ENCODE data around the gene PSORS1C2. TPM values are rescaled to one million over a fixed set of nuclear protein-coding genes. Genes with fewer than 3 reads are reported as not detected.

The PSORS1C2 gene
- total RNA-seq, 2 experiments from 2014 or later, result not detected

GRCh38 chr6:31125162-31125561 is 13.7 kb downstream of the PSORS1C2 start:
- Mint-ChIP-seq H3K36me3 (no peaks in the 10 kb centered on the region), H3K4me1 (peaks cover 3% of the 10 kb centered on the region), H3K27me3 (peaks cover 11% of the 10 kb centered on the region), H3K9me3 (no peaks in the 10 kb centered on the region), H3K4me3 (no peak overlapping the region), H3K27ac (no peak overlapping the region)
- POLR2A ChIA-PET, result no interaction called here
- ATAC-seq (ENCODE audit: low read depth), result no peak
- DNase-seq, result no peak

- POLR2A ChIA-PET, result no interaction called here
- ATAC-seq (ENCODE audit: low read depth) (no peak), DNase-seq (no peak)
- Mint-ChIP-seq H3K36me3 (no peaks in the 10 kb centered on the region), H3K27ac (no peak overlapping the region), H3K27me3 (peaks cover 5% of the 10 kb centered on the region), H3K4me1 (peaks cover 3% of the 10 kb centered on the region), H3K9me3 (no peaks in the 10 kb centered on the region), H3K4me3 (no peak overlapping the region)
Measured at GRCh38 chr6:31122791-31123706, 15.8 kb downstream of the PSORS1C2 start.

GRCh38 chr6:31121131-31121790 is 17.6 kb downstream of the PSORS1C2 start:
- Mint-ChIP-seq H3K27me3 (peaks cover 2% of the 10 kb centered on the region), H3K4me1 (no peaks in the 10 kb centered on the region), H3K9me3 (no peaks in the 10 kb centered on the region), H3K36me3 (no peaks in the 10 kb centered on the region), H3K4me3 (no peak overlapping the region), H3K27ac (no peak overlapping the region)
- no peak for DNase-seq
- ATAC-seq (ENCODE audit: low read depth), result no peak
- POLR2A ChIA-PET, result interaction anchor here (0.7 kb wide), 1 partner anchor 8 kb away, joined by 3 read pairs; no protein-coding TSS in a partner anchor

GRCh38 chr6:31120151-31120915 is 18.5 kb downstream of the PSORS1C2 start, which contains the start of gene CDSN:
TSS of gene CDSN (minus strand) at chr6:31120446. CDS start at chr6:31120419, 27 bp downstream.
- Mint-ChIP-seq H3K9me3 (no peaks in the 10 kb centered on the region), H3K4me3 (no peak within 1 kb of the TSS), H3K27ac (no peak within 1 kb of the TSS), H3K4me1 (no peaks in the 10 kb centered on the region), H3K36me3 (no peaks in the 10 kb centered on the region), H3K27me3 (peaks cover 5% of the 10 kb centered on the region)
- POLR2A ChIA-PET, result interaction anchor here (0.7 kb wide), 1 partner anchor 9 kb away, joined by 3 read pairs; no protein-coding TSS in a partner anchor
- ATAC-seq (ENCODE audit: low read depth) (no peak), DNase-seq (no peak)

- Mint-ChIP-seq H3K27me3 (peaks cover 4% of the 10 kb centered on the region), H3K4me1 (no peaks in the 10 kb centered on the region), H3K36me3 (no peaks in the 10 kb centered on the region), H3K27ac (no peak overlapping the region), H3K9me3 (no peaks in the 10 kb centered on the region), H3K4me3 (no peak overlapping the region)
- DNase-seq (no peak), ATAC-seq (ENCODE audit: low read depth) (no peak)
- POLR2A ChIA-PET, result no interaction called here
Measured at GRCh38 chr6:31118178-31118577, 20.7 kb downstream of the PSORS1C2 start.

- H3K27me3 Mint-ChIP-seq, result peaks cover 6% of the 10 kb centered on the region
- H3K4me3 Mint-ChIP-seq, result no peak overlapping the region
- POLR2A ChIA-PET, result no interaction called here
Measured at GRCh38 chr6:31116661-31117385, 22.0 kb downstream of the PSORS1C2 start.

GRCh38 chr6:31115941-31116560 is 22.8 kb downstream of the PSORS1C2 start:
- ATAC-seq (ENCODE audit: low read depth), result no peak
- Mint-ChIP-seq H3K27me3 (peaks cover 6% of the 10 kb centered on the region), H3K27ac (no peak overlapping the region), H3K4me1 (no peaks in the 10 kb centered on the region), H3K4me3 (no peak overlapping the region), H3K9me3 (no peaks in the 10 kb centered on the region), H3K36me3 (no peaks in the 10 kb centered on the region)
- POLR2A ChIA-PET, result no interaction called here
- no peak for DNase-seq

More at GRCh38 chr6:31116661-31117385, 22.0 kb downstream of the PSORS1C2 start:
- no peaks in the 10 kb centered on the region for H3K36me3 Mint-ChIP-seq
- H3K4me1 Mint-ChIP-seq, result no peaks in the 10 kb centered on the region
- DNase-seq (no peak), ATAC-seq (ENCODE audit: low read depth) (no peak)
- no peak overlapping the region for H3K27ac Mint-ChIP-seq
- no peaks in the 10 kb centered on the region for H3K9me3 Mint-ChIP-seq

- H3K4me3 Mint-ChIP-seq, result no peak overlapping the region
- H3K27ac Mint-ChIP-seq, result no peak overlapping the region
- no peaks in the 10 kb centered on the region for H3K36me3 Mint-ChIP-seq
- no peaks in the 10 kb centered on the region for H3K9me3 Mint-ChIP-seq
- POLR2A ChIA-PET, result no interaction called here
- no peak for DNase-seq
- peaks cover 6% of the 10 kb centered on the region for H3K27me3 Mint-ChIP-seq
- ATAC-seq (ENCODE audit: low read depth), result no peak
- no peaks in the 10 kb centered on the region for H3K4me1 Mint-ChIP-seq
Measured at GRCh38 chr6:31114970-31115849, 23.7 kb downstream of the PSORS1C2 start.

GRCh38 chr6:31114541-31114878 is 24.4 kb downstream of the PSORS1C2 start, which contains the start of gene PSORS1C1:
TSS of gene PSORS1C1 (plus strand) at chr6:31114800. CDS start at chr6:31129633, 14,833 bp downstream.
- ATAC-seq (ENCODE audit: low read depth) (no peak), DNase-seq (no peak)
- Mint-ChIP-seq H3K27me3 (peaks cover 8% of the 10 kb centered on the region), H3K9me3 (no peaks in the 10 kb centered on the region), H3K4me1 (no peaks in the 10 kb centered on the region), H3K4me3 (no peak within 1 kb of the TSS), H3K36me3 (no peaks in the 10 kb centered on the region), H3K27ac (no peak within 1 kb of the TSS)
- POLR2A ChIA-PET, result no interaction called here

- Mint-ChIP-seq H3K4me1 (no peaks in the 10 kb centered on the region), H3K27me3 (peaks cover 9% of the 10 kb centered on the region), H3K9me3 (no peaks in the 10 kb centered on the region), H3K27ac (no peak overlapping the region), H3K4me3 (no peak overlapping the region), H3K36me3 (no peaks in the 10 kb centered on the region)
- POLR2A ChIA-PET, result no interaction called here
- DNase-seq (no peak), ATAC-seq (ENCODE audit: low read depth) (no peak)
Measured at GRCh38 chr6:31113861-31114540, 24.9 kb downstream of the PSORS1C2 start.

- Mint-ChIP-seq H3K9me3 (no peaks in the 10 kb centered on the region), H3K27ac (no peak within 1 kb of the TSS), H3K4me1 (no peaks in the 10 kb centered on the region), H3K36me3 (no peaks in the 10 kb centered on the region), H3K27me3 (peaks cover 9% of the 10 kb centered on the region), H3K4me3 (no peak within 1 kb of the TSS)
- DNase-seq (no peak), ATAC-seq (ENCODE audit: low read depth) (no peak)
- POLR2A ChIA-PET, result no interaction called here
Measured at GRCh38 chr6:31112478-31112877, 26.4 kb downstream of the PSORS1C2 start, which contains the start of gene C6orf15. TSS of gene C6orf15 (minus strand) at chr6:31112575. CDS start at chr6:31112555, 20 bp downstream.
